ENCODE data around the gene HEXD.

HEXD gene

DNA sequence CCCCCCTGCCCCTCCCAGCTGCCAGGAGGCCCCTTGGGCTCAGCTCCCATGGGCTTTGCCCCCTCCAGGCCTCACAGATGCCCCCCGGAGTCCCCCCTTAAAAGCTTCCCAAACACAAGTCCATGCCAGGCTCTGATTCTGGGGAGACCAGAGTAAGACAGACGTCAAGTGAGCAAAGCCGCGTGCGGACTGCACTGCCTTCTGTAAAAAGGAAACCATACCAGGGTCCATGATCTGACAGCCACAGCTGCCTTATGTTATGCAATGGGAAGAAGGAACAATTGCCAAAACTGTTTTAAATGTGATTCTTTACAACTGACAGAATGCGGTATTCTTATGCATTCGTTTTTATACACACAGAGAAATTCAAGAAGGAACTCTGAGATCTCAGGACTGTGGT, 17.9 kb upstream of the HEXD start:
- TF ChIP-seq, protein P1, sequence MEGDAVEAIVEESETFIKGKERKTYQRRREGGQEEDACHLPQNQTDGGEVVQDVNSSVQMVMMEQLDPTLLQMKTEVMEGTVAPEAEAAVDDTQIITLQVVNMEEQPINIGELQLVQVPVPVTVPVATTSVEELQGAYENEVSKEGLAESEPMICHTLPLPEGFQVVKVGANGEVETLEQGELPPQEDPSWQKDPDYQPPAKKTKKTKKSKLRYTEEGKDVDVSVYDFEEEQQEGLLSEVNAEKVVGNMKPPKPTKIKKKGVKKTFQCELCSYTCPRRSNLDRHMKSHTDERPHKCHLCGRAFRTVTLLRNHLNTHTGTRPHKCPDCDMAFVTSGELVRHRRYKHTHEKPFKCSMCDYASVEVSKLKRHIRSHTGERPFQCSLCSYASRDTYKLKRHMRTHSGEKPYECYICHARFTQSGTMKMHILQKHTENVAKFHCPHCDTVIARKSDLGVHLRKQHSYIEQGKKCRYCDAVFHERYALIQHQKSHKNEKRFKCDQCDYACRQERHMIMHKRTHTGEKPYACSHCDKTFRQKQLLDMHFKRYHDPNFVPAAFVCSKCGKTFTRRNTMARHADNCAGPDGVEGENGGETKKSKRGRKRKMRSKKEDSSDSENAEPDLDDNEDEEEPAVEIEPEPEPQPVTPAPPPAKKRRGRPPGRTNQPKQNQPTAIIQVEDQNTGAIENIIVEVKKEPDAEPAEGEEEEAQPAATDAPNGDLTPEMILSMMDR (IDR thresholded peaks at IDR 0.05; ENCODE audit: insufficient read depth, missing control alignments), result no peak
- FAIRE-seq (no peak), DNase-seq (ENCODE audit: insufficient read length, low spot score) (no peak)

DNA sequence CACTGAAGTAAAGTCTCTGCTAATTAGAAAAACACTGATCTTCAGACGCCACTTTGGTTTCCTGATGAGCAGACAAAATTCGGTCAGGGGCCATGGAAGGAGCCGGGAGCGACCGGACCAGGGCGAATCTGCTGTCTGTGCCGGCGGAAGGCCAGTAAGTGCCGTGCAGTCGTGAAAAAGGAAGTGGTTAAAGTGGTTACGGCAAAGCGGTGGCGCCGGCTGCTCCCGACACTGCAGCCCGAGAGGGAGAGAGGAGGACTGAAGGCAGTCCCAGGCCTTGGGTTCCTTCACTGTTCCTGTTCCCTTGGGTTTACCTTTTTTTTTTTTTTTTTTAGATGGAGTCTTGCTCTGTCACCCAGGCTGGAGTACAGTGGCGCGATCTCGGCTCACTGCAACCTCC, 17.3 kb upstream of the HEXD start:
- DNase-seq (ENCODE audit: insufficient read length, low spot score), result no peak
- no peak for FAIRE-seq
- TF ChIP-seq, protein P1 (IDR thresholded peaks at IDR 0.05; ENCODE audit: insufficient read depth, missing control alignments), result no peak

DNA sequence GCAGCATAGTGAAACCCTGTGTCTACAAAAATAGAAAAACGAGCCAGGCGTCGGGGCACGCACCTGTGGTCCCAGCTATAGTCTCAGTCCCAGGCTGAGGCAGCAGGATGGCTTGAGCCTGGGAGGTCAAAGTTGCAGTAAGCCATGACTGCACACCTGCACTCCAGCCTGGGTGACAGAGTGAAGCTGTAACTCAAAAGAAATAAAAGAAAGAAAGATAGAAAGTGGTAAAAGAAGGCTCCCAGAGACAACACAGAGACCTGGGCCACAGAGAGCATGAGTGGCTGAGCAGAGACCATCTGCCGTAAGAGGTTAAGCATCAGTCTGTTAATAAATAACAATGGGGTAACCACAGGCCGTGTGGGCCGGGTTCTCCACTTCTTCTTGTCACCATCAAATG, 15.3 kb upstream of the HEXD start:
- DNase-seq (ENCODE audit: insufficient read length, low spot score) (no peak), FAIRE-seq (no peak)
- TF ChIP-seq, protein P1 (IDR thresholded peaks at IDR 0.05; ENCODE audit: insufficient read depth, missing control alignments), result no peak

DNA sequence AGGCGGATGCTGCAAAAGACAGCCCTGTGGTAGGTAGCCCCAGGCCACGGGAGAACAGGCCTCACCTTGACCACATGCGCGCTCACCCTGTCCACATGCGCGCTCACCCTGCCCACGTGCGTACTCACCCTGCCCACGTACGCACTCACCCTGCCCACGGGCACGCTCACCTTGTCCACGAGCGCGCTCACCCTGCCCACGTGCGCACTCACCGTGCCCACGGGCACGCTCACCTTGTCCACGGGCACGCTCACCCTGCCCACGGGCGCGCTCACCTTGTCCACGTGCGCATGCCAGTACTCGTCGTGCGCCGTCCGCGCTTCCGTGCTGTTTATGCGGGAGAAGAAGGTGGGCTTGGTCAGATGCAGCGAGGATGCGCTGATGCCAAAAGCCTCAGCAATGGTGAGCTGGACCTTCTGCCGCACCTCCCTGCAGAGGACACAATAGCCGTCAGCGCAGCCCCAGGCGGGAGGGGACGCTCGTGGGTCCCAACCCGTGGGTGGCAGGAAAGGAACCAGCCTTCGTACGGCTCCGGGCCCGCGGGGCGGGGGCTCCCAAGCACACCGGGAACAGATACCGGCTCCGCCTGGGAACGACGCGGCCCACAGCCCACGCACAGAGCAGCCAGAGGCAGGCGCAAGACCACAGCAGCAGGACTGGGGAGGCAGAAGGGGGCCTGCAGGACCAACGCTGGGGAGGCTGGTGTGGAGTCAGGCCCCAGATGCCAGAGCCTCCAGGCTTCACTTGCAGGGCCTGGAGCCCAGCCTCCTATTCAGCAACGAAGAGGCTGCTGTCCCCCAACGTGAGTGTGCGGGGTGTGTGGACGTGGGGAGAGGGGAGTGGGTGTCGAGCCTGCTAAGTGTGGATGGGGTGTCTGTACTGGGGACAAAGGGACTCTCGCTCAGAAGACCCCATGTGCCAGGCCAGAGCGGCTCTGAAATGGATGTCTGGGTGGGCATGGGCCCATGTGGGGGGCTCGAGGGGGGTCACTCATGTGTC, 14.2 kb upstream of the HEXD start:
- TF ChIP-seq, protein P1 (IDR thresholded peaks at IDR 0.05; ENCODE audit: insufficient read depth, missing control alignments), result no peak
- DNase-seq (ENCODE audit: insufficient read length, low spot score) (no peak), FAIRE-seq (no peak)

DNA sequence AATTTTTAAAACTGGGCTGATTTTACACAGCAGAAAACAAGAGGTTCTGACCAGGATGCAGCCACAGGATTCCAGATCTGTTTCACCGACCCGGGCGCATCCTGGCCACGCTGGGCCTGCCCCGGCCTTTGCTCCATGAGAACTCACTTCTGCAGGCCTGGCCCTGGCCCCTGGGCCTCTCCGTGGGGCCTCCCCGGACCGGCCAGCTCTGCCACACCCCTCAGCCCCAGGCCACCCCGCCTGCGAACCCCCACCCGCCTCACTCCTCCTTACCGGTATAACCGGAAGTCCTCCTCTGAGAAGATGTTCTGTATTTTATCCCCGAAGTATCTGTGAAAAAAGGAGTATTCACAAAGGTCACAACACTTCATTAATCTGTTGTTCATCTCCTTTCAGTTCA, 13.1 kb upstream of the HEXD start:
- TF ChIP-seq, protein P1 (IDR thresholded peaks at IDR 0.05; ENCODE audit: insufficient read depth, missing control alignments), result no peak
- no peak for DNase-seq (ENCODE audit: insufficient read length, low spot score)
- FAIRE-seq, result no peak

DNA sequence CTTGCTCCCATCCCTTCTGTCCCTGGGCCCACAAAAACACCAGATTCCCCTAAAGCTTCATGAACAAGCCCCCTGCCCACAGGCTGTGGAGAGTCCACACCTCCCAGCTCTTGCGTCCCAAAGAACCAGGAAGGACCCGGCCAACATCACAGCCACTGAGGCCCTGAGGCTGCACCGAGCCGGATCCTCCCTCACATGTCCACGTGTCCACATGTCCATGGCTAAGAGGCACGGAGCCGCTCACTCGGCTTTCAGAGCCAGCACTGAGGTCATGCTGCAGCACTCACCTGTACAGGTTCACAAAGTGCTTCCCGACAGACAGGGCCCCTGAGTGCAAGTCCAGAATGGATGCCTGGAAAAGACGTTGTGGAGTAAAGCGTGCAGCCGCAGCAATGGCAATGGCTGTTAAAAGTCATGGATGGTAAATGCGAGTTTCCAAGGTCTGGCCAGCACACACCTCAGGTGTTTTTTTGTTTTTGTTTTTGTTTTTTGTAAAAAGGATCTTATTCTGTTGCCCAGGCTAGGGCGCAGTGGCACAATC, 11.9 kb upstream of the HEXD start:
- FAIRE-seq, result no peak
- TF ChIP-seq, protein P1 (IDR thresholded peaks at IDR 0.05; ENCODE audit: insufficient read depth, missing control alignments), result no peak

DNA sequence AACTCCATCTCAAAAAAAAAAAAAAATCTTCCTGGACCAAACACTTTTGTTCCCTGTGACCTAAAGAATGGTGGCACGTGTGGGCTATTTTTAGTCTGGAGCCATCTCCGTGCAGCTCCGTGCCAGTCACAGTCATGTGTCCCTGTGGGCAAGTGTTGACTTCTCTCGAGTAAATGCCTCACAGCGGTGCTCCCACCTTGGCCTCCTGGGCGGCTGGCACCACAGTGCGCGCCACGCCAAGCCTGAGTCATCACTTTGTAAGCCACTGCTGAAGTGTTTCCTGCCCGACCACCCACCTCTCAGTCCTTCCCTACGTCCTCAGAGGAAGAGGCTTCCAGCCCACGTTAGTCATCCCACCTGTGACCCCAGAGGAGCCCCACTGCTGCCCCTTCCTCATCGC, 10.9 kb upstream of the HEXD start:
- TF ChIP-seq, protein P1 (IDR thresholded peaks at IDR 0.05; ENCODE audit: insufficient read depth, missing control alignments), result no peak
- DNase-seq (ENCODE audit: insufficient read length, low spot score), result no peak
- FAIRE-seq, result no peak

More for the DNA sequence above, 11.9 kb upstream of the HEXD start:
- DNase-seq (ENCODE audit: insufficient read length, low spot score), result no peak

Measured in D721Med (cell line).